H1 (cell line): ENCODE data around the gene COQ5. TPM values are rescaled to one million over a fixed set of nuclear protein-coding genes. Genes with fewer than 3 reads are reported as not detected.

Source experiments
- BACH1 ChIP-seq: IDR thresholded peaks from 2 replicates; pipeline ENCODE4 v1.6.1; 2012; ENCODE audit warnings: low read length, improper control_type of control experiment
- BRCA1 ChIP-seq: IDR thresholded peaks from 2 replicates; pipeline ENCODE4 v1.6.1; 2012; ENCODE audit warnings: low read depth, low read length, improper control_type of control experiment
- JUN ChIP-seq: IDR thresholded peaks from 2 replicates; pipeline ENCODE4 v1.6.1; 2011; ENCODE audit warnings: low read depth, mild to moderate bottlenecking, improper control_type of control experiment, low read length
- SP1 ChIP-seq: IDR thresholded peaks from 2 replicates; pipeline ENCODE4 v1.6.1; 2011; ENCODE audit warnings: low read depth, low read length
- polyA plus RNA-seq, 7 experiments: library from polyadenylated mRNA; depleted of rRNA in 3 of 7; stranded (reverse) in 5 of 7; unstranded in 2 of 7; fragments of >200 nt in 5 of 7; fragments of 200-250 nt in 2 of 7; gene quantifications; 1 replicate in 5 of 7; 2 replicates in 1 of 7; 4 replicates in 1 of 7; pipeline versions ENCODE4 v1.2.1 to v1.2.3, GENCODE V29; 2011 to 2013; ENCODE audit warnings: missing spikeins in 2 of 7, mixed read lengths in 2 of 7
- total RNA-seq: library from RNA; stranded (reverse); fragmentation: NEBNext Ultra II Directional; extraction: Animal tissue kit (Norgen Biotek cat#: 25700); gene quantifications from 2 replicates; pipeline ENCODE4 v1.2.1, GENCODE V29; 2021
- TF ChIP-seq, protein P1 (sequence below): IDR thresholded peaks from 2 replicates; pipeline ENCODE4 v1.6.1; 2011; ENCODE audit warnings: low read length, improper control_type of control experiment

The COQ5 gene
- total and polyA plus RNA-seq, 2 of the 8 experiments (the other 6 are each of a cell fraction or from before 2014, with no cell fraction given), result 35.1 to 35.8 TPM

DNA sequence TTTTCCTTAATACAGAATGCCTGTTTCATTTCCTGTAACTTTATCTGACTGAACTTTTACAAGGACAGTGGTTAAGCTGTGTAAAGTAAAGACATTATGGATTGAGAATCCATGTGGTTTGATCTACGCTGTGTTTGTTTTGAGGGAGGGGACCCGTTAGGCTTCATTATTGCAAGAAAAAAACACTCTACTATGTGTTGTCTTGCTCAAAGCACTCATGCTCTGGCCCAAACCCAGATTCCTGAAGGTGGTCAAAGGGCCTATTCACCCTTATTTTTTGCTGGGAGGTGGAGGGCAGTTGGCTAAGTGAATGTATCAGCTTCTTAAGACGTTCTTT is 17.1 kb upstream of the COQ5 start (continued):
- TF ChIP-seq SP1 (no peak), BACH1 (no peak), BRCA1 (no peak), JUN (no peak)
- TF ChIP-seq, protein P1, sequence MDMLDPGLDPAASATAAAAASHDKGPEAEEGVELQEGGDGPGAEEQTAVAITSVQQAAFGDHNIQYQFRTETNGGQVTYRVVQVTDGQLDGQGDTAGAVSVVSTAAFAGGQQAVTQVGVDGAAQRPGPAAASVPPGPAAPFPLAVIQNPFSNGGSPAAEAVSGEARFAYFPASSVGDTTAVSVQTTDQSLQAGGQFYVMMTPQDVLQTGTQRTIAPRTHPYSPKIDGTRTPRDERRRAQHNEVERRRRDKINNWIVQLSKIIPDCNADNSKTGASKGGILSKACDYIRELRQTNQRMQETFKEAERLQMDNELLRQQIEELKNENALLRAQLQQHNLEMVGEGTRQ, result no peak
